ENCODE results near the gene UGT2B28. TPM values are rescaled to one million over a fixed set of nuclear protein-coding genes. Genes with fewer than 3 reads are reported as not detected.
"Not testable (repeated sequence)": the region's sequence is repeated elsewhere in the genome, so short reads cannot be mapped to it uniquely, and the experiment has no call there.

Gene UGT2B28
- total RNA-seq (0.05 TPM), polyA plus RNA-seq (not detected)
- long read RNA-seq, donor 1, result 0 reads
- long read RNA-seq, donor 2, result 0 reads
- long read RNA-seq, donor 3, result 0 reads
- long read RNA-seq, donor 4, result 0 reads
- long read RNA-seq, donor 5, result 0 reads
- long read RNA-seq, donor 6, result 0 reads
- long read RNA-seq, donor 7, result 0 reads
- long read RNA-seq, donor 8, result 0 reads
- long read RNA-seq, donor 9, result 0 reads
- long read RNA-seq, donor 10, result 0 reads

GRCh38 chr4:69280081-69280480 lies at the start of gene UGT2B28:
Gene UGT2B28 (plus strand): TSS chr4:69280475. CDS start chr4:69280501, 26 bp downstream.
- not testable (repeated sequence) for H3K9me3 ChIP-seq (ENCODE audit: control insufficient read depth in 2 of 2, insufficient read depth in 1 of 2, low read length in 1 of 2); H3K4me3 ChIP-seq (ENCODE audit: low read length in 2 of 2); H3K4me1 ChIP-seq (ENCODE audit: control insufficient read depth in 2 of 2, insufficient read depth in 2 of 2, low read length in 2 of 2); DNase-seq (ENCODE audit: low read depth in 6 of 9, low spot score in 9 of 9); H3K27ac ChIP-seq (ENCODE audit: low read depth in 1 of 2, low read length in 1 of 2); H3K36me3 ChIP-seq (ENCODE audit: control insufficient read depth in 2 of 2, insufficient read depth in 2 of 2, low read length in 1 of 2); H3K27me3 ChIP-seq (ENCODE audit: control insufficient read depth in 2 of 2, insufficient read depth in 1 of 2, low read length in 1 of 2)
- 86% methylated on average over 4 of the region's 4 CpGs for WGBS

- H3K4me3 ChIP-seq (ENCODE audit: low read length in 2 of 2), result no peak overlapping the region
- no peaks in the 10 kb centered on the region for H3K4me1 ChIP-seq (ENCODE audit: control insufficient read depth in 2 of 2, insufficient read depth in 2 of 2, low read length in 2 of 2)
- 93% methylated on average over 2 of the region's 2 CpGs for WGBS
- no peaks in the 10 kb centered on the region for H3K36me3 ChIP-seq (ENCODE audit: control insufficient read depth in 2 of 2, insufficient read depth in 2 of 2, low read length in 1 of 2)
- no peaks in the 10 kb centered on the region for H3K9me3 ChIP-seq (ENCODE audit: control insufficient read depth in 2 of 2, insufficient read depth in 1 of 2, low read length in 1 of 2)
- H3K27ac ChIP-seq (ENCODE audit: low read depth in 1 of 2, low read length in 1 of 2), result no peak overlapping the region
- no peak for DNase-seq (ENCODE audit: low read depth in 6 of 9, low spot score in 9 of 9)
- H3K27me3 ChIP-seq (ENCODE audit: control insufficient read depth in 2 of 2, insufficient read depth in 1 of 2, low read length in 1 of 2), result no peaks in the 10 kb centered on the region
These were observed 41.2 kb upstream of the UGT2B28 start for GRCh38 chr4:69239092-69239491.

- H3K4me1 ChIP-seq (ENCODE audit: control insufficient read depth in 2 of 2, insufficient read depth in 2 of 2, low read length in 2 of 2), result no peaks in the 10 kb centered on the region
- WGBS, result 71% methylated on average over 6 of the region's 6 CpGs
- H3K36me3 ChIP-seq (ENCODE audit: control insufficient read depth in 2 of 2, insufficient read depth in 2 of 2, low read length in 1 of 2), result no peaks in the 10 kb centered on the region
- H3K27ac ChIP-seq (ENCODE audit: low read depth in 1 of 2, low read length in 1 of 2), result no peak overlapping the region
- H3K9me3 ChIP-seq (ENCODE audit: control insufficient read depth in 2 of 2, insufficient read depth in 1 of 2, low read length in 1 of 2), result no peaks in the 10 kb centered on the region
- no peaks in the 10 kb centered on the region for H3K27me3 ChIP-seq (ENCODE audit: control insufficient read depth in 2 of 2, insufficient read depth in 1 of 2, low read length in 1 of 2)
- no peak for DNase-seq (ENCODE audit: low read depth in 6 of 9, low spot score in 9 of 9)
- no peak overlapping the region for H3K4me3 ChIP-seq (ENCODE audit: low read length in 2 of 2)
These were observed 40.6 kb upstream of the UGT2B28 start for GRCh38 chr4:69239557-69240168.

- not testable (repeated sequence) for DNase-seq (ENCODE audit: low read depth in 6 of 9, low spot score in 9 of 9); H3K4me1 ChIP-seq (ENCODE audit: control insufficient read depth in 2 of 2, insufficient read depth in 2 of 2, low read length in 2 of 2); H3K36me3 ChIP-seq (ENCODE audit: control insufficient read depth in 2 of 2, insufficient read depth in 2 of 2, low read length in 1 of 2); H3K27ac ChIP-seq (ENCODE audit: low read depth in 1 of 2, low read length in 1 of 2); H3K27me3 ChIP-seq (ENCODE audit: control insufficient read depth in 2 of 2, insufficient read depth in 1 of 2, low read length in 1 of 2); H3K9me3 ChIP-seq (ENCODE audit: control insufficient read depth in 2 of 2, insufficient read depth in 1 of 2, low read length in 1 of 2); H3K4me3 ChIP-seq (ENCODE audit: low read length in 2 of 2)
- 90% methylated on average over 3 of the region's 3 CpGs for WGBS
These were observed 39.5 kb upstream of the UGT2B28 start for GRCh38 chr4:69240787-69241186.

GRCh38 chr4:69241746-69242145 lies 38.5 kb upstream of the UGT2B28 start:
- H3K4me1 ChIP-seq (ENCODE audit: control insufficient read depth in 2 of 2, insufficient read depth in 2 of 2, low read length in 2 of 2); H3K9me3 ChIP-seq (ENCODE audit: control insufficient read depth in 2 of 2, insufficient read depth in 1 of 2, low read length in 1 of 2); DNase-seq (ENCODE audit: low read depth in 6 of 9, low spot score in 9 of 9); H3K27me3 ChIP-seq (ENCODE audit: control insufficient read depth in 2 of 2, insufficient read depth in 1 of 2, low read length in 1 of 2); H3K36me3 ChIP-seq (ENCODE audit: control insufficient read depth in 2 of 2, insufficient read depth in 2 of 2, low read length in 1 of 2); H3K4me3 ChIP-seq (ENCODE audit: low read length in 2 of 2); H3K27ac ChIP-seq (ENCODE audit: low read depth in 1 of 2, low read length in 1 of 2): not testable (repeated sequence)
- WGBS, result 89% methylated on average over 2 of the region's 2 CpGs

- not testable (repeated sequence) for H3K27ac ChIP-seq (ENCODE audit: low read depth in 1 of 2, low read length in 1 of 2); H3K9me3 ChIP-seq (ENCODE audit: control insufficient read depth in 2 of 2, insufficient read depth in 1 of 2, low read length in 1 of 2); H3K4me3 ChIP-seq (ENCODE audit: low read length in 2 of 2); DNase-seq (ENCODE audit: low read depth in 6 of 9, low spot score in 9 of 9); H3K4me1 ChIP-seq (ENCODE audit: control insufficient read depth in 2 of 2, insufficient read depth in 2 of 2, low read length in 2 of 2); H3K36me3 ChIP-seq (ENCODE audit: control insufficient read depth in 2 of 2, insufficient read depth in 2 of 2, low read length in 1 of 2); H3K27me3 ChIP-seq (ENCODE audit: control insufficient read depth in 2 of 2, insufficient read depth in 1 of 2, low read length in 1 of 2)
- 78% methylated on average over 3 of the region's 3 CpGs for WGBS
These were observed 37.6 kb upstream of the UGT2B28 start for GRCh38 chr4:69242562-69243240.

GRCh38 chr4:69250884-69251283 lies 29.4 kb upstream of the UGT2B28 start:
- not testable (repeated sequence) for DNase-seq (ENCODE audit: low read depth in 6 of 9, low spot score in 9 of 9); H3K4me1 ChIP-seq (ENCODE audit: control insufficient read depth in 2 of 2, insufficient read depth in 2 of 2, low read length in 2 of 2)
- WGBS, result 99% methylated on average over 2 of the region's 2 CpGs

GRCh38 chr4:69253147-69253772 lies 27.0 kb upstream of the UGT2B28 start:
- H3K27me3 ChIP-seq (ENCODE audit: control insufficient read depth in 2 of 2, insufficient read depth in 1 of 2, low read length in 1 of 2); H3K4me3 ChIP-seq (ENCODE audit: low read length in 2 of 2); DNase-seq (ENCODE audit: low read depth in 6 of 9, low spot score in 9 of 9); H3K27ac ChIP-seq (ENCODE audit: low read depth in 1 of 2, low read length in 1 of 2); H3K36me3 ChIP-seq (ENCODE audit: control insufficient read depth in 2 of 2, insufficient read depth in 2 of 2, low read length in 1 of 2); H3K4me1 ChIP-seq (ENCODE audit: control insufficient read depth in 2 of 2, insufficient read depth in 2 of 2, low read length in 2 of 2); H3K9me3 ChIP-seq (ENCODE audit: control insufficient read depth in 2 of 2, insufficient read depth in 1 of 2, low read length in 1 of 2): not testable (repeated sequence)
- 87% methylated on average over 3 of the region's 3 CpGs for WGBS

More at GRCh38 chr4:69250884-69251283, 29.4 kb upstream of the UGT2B28 start:
- H3K9me3 ChIP-seq (ENCODE audit: control insufficient read depth in 2 of 2, insufficient read depth in 1 of 2, low read length in 1 of 2); H3K27ac ChIP-seq (ENCODE audit: low read depth in 1 of 2, low read length in 1 of 2); H3K27me3 ChIP-seq (ENCODE audit: control insufficient read depth in 2 of 2, insufficient read depth in 1 of 2, low read length in 1 of 2); H3K4me3 ChIP-seq (ENCODE audit: low read length in 2 of 2); H3K36me3 ChIP-seq (ENCODE audit: control insufficient read depth in 2 of 2, insufficient read depth in 2 of 2, low read length in 1 of 2): not testable (repeated sequence)

GRCh38 chr4:69268612-69269011 lies 11.7 kb upstream of the UGT2B28 start:
- H3K36me3 ChIP-seq (ENCODE audit: control insufficient read depth in 2 of 2, insufficient read depth in 2 of 2, low read length in 1 of 2); H3K27ac ChIP-seq (ENCODE audit: low read depth in 1 of 2, low read length in 1 of 2); H3K4me1 ChIP-seq (ENCODE audit: control insufficient read depth in 2 of 2, insufficient read depth in 2 of 2, low read length in 2 of 2); H3K4me3 ChIP-seq (ENCODE audit: low read length in 2 of 2); DNase-seq (ENCODE audit: low read depth in 6 of 9, low spot score in 9 of 9); H3K9me3 ChIP-seq (ENCODE audit: control insufficient read depth in 2 of 2, insufficient read depth in 1 of 2, low read length in 1 of 2); H3K27me3 ChIP-seq (ENCODE audit: control insufficient read depth in 2 of 2, insufficient read depth in 1 of 2, low read length in 1 of 2): not testable (repeated sequence)
- 97% methylated on average over 7 of the region's 7 CpGs for WGBS
